Nephron (organoid): ENCODE measurements around the gene WFDC5.
"Not testable (repeated sequence)": the region's sequence is repeated elsewhere in the genome, so short reads cannot be mapped to it uniquely, and the experiment has no call there.

Experiments
- H3K27ac Mint-ChIP-seq, 3 experiments: 2 replicates each; pipeline ENCODE4 v1.8.0; 2020; ENCODE audit warnings: mixed read lengths in 3 of 3, mild to moderate bottlenecking in 2 of 3, moderate library complexity in 1 of 3
- H3K27me3 Mint-ChIP-seq: 2 replicates; pipeline ENCODE4 v1.8.0; 2021; ENCODE audit warnings: low read depth, mild to moderate bottlenecking, moderate library complexity, mixed read lengths
- H3K36me3 Mint-ChIP-seq: 2 replicates; pipeline ENCODE4 v1.8.0; 2020; ENCODE audit warnings: low read depth, mixed read lengths
- H3K4me1 Mint-ChIP-seq: 2 replicates; pipeline ENCODE4 v1.8.0; 2020; ENCODE audit warnings: mixed read lengths
- H3K4me3 Mint-ChIP-seq, 3 experiments: 2 replicates each; pipeline ENCODE4 v1.8.0; 2020; ENCODE audit warnings: mild to moderate bottlenecking in 3 of 3, mixed read lengths in 3 of 3, moderate library complexity in 2 of 3
- H3K9me3 Mint-ChIP-seq: 2 replicates; pipeline ENCODE4 v1.8.0; 2020; ENCODE audit warnings: mixed read lengths
- CTCF ChIP-seq, 3 experiments: fragments of 200-600 bp; sonication (generic); IDR thresholded peaks; one replicate each; pipeline ENCODE4 v1.5.0; 2021; ENCODE audit warnings: antibody characterized with exemption in 3 of 3; ENCODE audit not compliant: unreplicated experiment in 3 of 3

Gene WFDC5

GRCh38 chr20:45114465-45115385, at the start of gene WFDC5:
TSS of gene WFDC5 (minus strand) at chr20:45115174. CDS start at chr20:45115083, 91 bp downstream.
- no peak within 1 kb of the TSS for H3K4me3 Mint-ChIP-seq
- H3K9me3 Mint-ChIP-seq, result no peaks in the 10 kb centered on the region
- no peak for TF ChIP-seq CTCF (IDR thresholded peaks at IDR 0.05; ENCODE audit: unreplicated experiment in 3 of 3)
- H3K27ac Mint-ChIP-seq, result no peak within 1 kb of the TSS
- H3K27me3 Mint-ChIP-seq, result peaks cover 33% of the 10 kb centered on the region
- no peaks in the 10 kb centered on the region for H3K36me3 Mint-ChIP-seq
- H3K4me1 Mint-ChIP-seq, result no peaks in the 10 kb centered on the region

GRCh38 chr20:45163083-45163803, 48.3 kb upstream of the WFDC5 start:
- Mint-ChIP-seq H3K27ac (no peak overlapping the region), H3K27me3 (peaks cover 3% of the 10 kb centered on the region)

GRCh38 chr20:45157962-45158361, 43.0 kb upstream of the WFDC5 start:
- H3K4me3 Mint-ChIP-seq, result no peak overlapping the region
- H3K27me3 Mint-ChIP-seq, result peaks cover 8% of the 10 kb centered on the region
- no peak for TF ChIP-seq CTCF (IDR thresholded peaks at IDR 0.05; ENCODE audit: unreplicated experiment in 3 of 3)
- no peaks in the 10 kb centered on the region for H3K36me3 Mint-ChIP-seq
- peak overlapping the region in 1 of 3 experiments; percentile 30 for H3K27ac Mint-ChIP-seq
- H3K9me3 Mint-ChIP-seq, result peaks cover 36% of the 10 kb centered on the region
- no peaks in the 10 kb centered on the region for H3K4me1 Mint-ChIP-seq

More at GRCh38 chr20:45163083-45163803, 48.3 kb upstream of the WFDC5 start:
- Mint-ChIP-seq H3K4me3 (no peak overlapping the region), H3K36me3 (no peaks in the 10 kb centered on the region), H3K9me3 (peaks cover 56% of the 10 kb centered on the region), H3K4me1 (no peaks in the 10 kb centered on the region)
- no peak for TF ChIP-seq CTCF (IDR thresholded peaks at IDR 0.05; ENCODE audit: unreplicated experiment in 3 of 3)

- no peaks in the 10 kb centered on the region for H3K4me1 Mint-ChIP-seq
- no peaks in the 10 kb centered on the region for H3K36me3 Mint-ChIP-seq
- H3K27ac Mint-ChIP-seq, result no peak overlapping the region
- H3K9me3 Mint-ChIP-seq, result peaks cover 25% of the 10 kb centered on the region
- no peak overlapping the region for H3K4me3 Mint-ChIP-seq
- peaks cover 11% of the 10 kb centered on the region for H3K27me3 Mint-ChIP-seq
- TF ChIP-seq CTCF (IDR thresholded peaks at IDR 0.05; ENCODE audit: unreplicated experiment in 3 of 3), result no peak
These were observed 41.7 kb upstream of the WFDC5 start for GRCh38 chr20:45156713-45157112.

GRCh38 chr20:45154794-45155193, 39.8 kb upstream of the WFDC5 start:
- not testable (repeated sequence) for H3K4me3 Mint-ChIP-seq, H3K4me1 Mint-ChIP-seq, H3K36me3 Mint-ChIP-seq, H3K27ac Mint-ChIP-seq
- Mint-ChIP-seq H3K27me3 (peaks cover 22% of the 10 kb centered on the region), H3K9me3 (peaks cover 21% of the 10 kb centered on the region)

GRCh38 chr20:45154183-45154582, 39.2 kb upstream of the WFDC5 start:
- Mint-ChIP-seq H3K36me3 (no peaks in the 10 kb centered on the region), H3K9me3 (peaks cover 20% of the 10 kb centered on the region), H3K27ac (no peak overlapping the region), H3K27me3 (peaks cover 22% of the 10 kb centered on the region), H3K4me3 (no peak overlapping the region), H3K4me1 (no peaks in the 10 kb centered on the region)
- no peak for TF ChIP-seq CTCF (IDR thresholded peaks at IDR 0.05; ENCODE audit: unreplicated experiment in 3 of 3)
